Measurements from ENCODE around the gene SPAG16.

GRCh38 chr2:213627835-213628460 is 343.7 kb downstream of the SPAG16 start:
- TF ChIP-seq CTCF (IDR thresholded peaks at IDR 0.05) (no peak), POLR2A (IDR thresholded peaks at IDR 0.05) (no peak)

Data from heart left ventricle (tissue), 13 donors.